ENCODE results near the gene RABGEF1.
"Not testable (repeated sequence)": the region's sequence is repeated elsewhere in the genome, so short reads cannot be mapped to it uniquely, and the experiment has no call there.

Gene RABGEF1

GRCh38 chr7:66740302-66740979 lies at the start of gene RABGEF1:
Gene RABGEF1, plus strand, starts transcription at chr7:66740733. Its CDS starts 31,167 bp downstream, at chr7:66771900.
- DNase-seq, result peak; percentile 92 to 97 (median 94)

GRCh38 chr7:66693331-66693730 lies 47.2 kb upstream of the RABGEF1 start:
- DNase-seq, result no peak

- DNase-seq, result no peak
Measured at GRCh38 chr7:66694286-66694685, 46.2 kb upstream of the RABGEF1 start.

GRCh38 chr7:66695417-66695816 lies 45.1 kb upstream of the RABGEF1 start:
- DNase-seq, result not testable (repeated sequence)

GRCh38 chr7:66696134-66696533 lies 44.4 kb upstream of the RABGEF1 start:
- not testable (repeated sequence) for DNase-seq

GRCh38 chr7:66696774-66697191 lies 43.8 kb upstream of the RABGEF1 start:
- no peak for DNase-seq

- DNase-seq, result no peak
Measured at GRCh38 chr7:66697449-66698438, 42.8 kb upstream of the RABGEF1 start.

- DNase-seq, result no peak
Measured at GRCh38 chr7:66698652-66699205, 41.8 kb upstream of the RABGEF1 start.

- no peak for DNase-seq
Measured at GRCh38 chr7:66699998-66700397, 40.5 kb upstream of the RABGEF1 start.

- DNase-seq, result no peak
Measured at GRCh38 chr7:66700633-66701131, 39.9 kb upstream of the RABGEF1 start.

- DNase-seq, result no peak
Measured at GRCh38 chr7:66707825-66708224, 32.7 kb upstream of the RABGEF1 start.

- DNase-seq, result not testable (repeated sequence)
Measured at GRCh38 chr7:66710752-66711151, 29.8 kb upstream of the RABGEF1 start.

GRCh38 chr7:66713687-66714086 lies 26.8 kb upstream of the RABGEF1 start:
- DNase-seq, result no peak

GRCh38 chr7:66716634-66717033 lies 23.9 kb upstream of the RABGEF1 start:
- DNase-seq, result not testable (repeated sequence)

- DNase-seq, result no peak
Measured at GRCh38 chr7:66720561-66720960, 20.0 kb upstream of the RABGEF1 start.

GRCh38 chr7:66725843-66726242 lies 14.7 kb upstream of the RABGEF1 start:
- DNase-seq, result no peak

- no peak for DNase-seq
Measured at GRCh38 chr7:66727058-66727457, 13.5 kb upstream of the RABGEF1 start.

- no peak for DNase-seq
Measured at GRCh38 chr7:66728571-66728970, 12.0 kb upstream of the RABGEF1 start.

GRCh38 chr7:66729274-66729673 lies 11.3 kb upstream of the RABGEF1 start:
- no peak for DNase-seq

- DNase-seq, result no peak
Measured at GRCh38 chr7:66731986-66732385, 8.5 kb upstream of the RABGEF1 start.

- DNase-seq, result no peak
Measured at GRCh38 chr7:66732439-66732838, 8.1 kb upstream of the RABGEF1 start.

- DNase-seq, result no peak
Measured at GRCh38 chr7:66734006-66734405, 6.5 kb upstream of the RABGEF1 start.

GRCh38 chr7:66735154-66735553 lies 5.4 kb upstream of the RABGEF1 start:
- no peak for DNase-seq

Data from stimulated activated naive CD4-positive, alpha-beta T cell (primary cell).